ENCODE data around the gene DNAI2. TPM values are rescaled to one million over a fixed set of nuclear protein-coding genes. Genes with fewer than 3 reads are reported as not detected.

The DNAI2 gene
- total RNA-seq, 1 donor, result not detected

DNA sequence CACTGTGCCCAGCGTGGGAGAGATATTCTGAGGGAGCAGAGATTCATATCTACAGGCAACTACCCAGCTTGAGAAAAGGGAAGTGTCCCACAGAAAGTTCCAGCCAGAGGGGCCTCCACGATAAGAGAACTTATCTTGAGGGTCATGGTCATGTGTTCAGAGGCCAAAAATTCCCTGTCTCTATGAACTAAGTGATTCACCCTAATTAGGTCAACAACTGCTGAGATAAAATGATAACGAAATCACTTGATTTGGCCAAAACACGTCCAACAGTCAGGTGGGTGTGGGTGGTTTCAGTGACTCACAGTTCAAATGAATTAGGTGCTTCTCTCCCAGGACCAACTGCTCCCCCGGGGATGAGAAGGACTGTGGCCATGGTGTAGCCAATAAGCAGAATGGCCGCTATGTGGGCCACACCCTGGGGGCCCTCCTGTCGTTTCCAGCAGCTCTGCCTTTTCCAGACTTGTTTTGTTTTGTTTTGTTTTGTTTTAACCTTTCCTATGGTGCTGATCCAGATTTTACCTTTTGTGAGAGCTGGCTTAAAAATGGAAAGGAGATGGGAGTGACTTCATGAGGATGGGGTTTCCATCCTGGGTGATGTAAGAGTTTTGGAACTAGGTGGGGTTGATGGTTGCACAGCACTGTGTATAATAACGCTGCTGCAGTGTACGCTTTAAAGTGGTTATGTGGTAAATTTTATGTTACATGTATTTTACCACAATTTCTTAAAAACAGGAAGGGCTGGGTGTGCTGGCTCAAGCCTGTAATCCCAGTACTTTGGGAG lies 8.7 kb downstream of the DNAI2 start:
- Histone ChIP-seq H3K36me3 (ENCODE audit: insufficient read depth, low read length) (no peaks in the 10 kb centered on the region), H3K79me2 (ENCODE audit: insufficient read depth, low read length) (no peaks in the 10 kb centered on the region), H3K4me2 (ENCODE audit: insufficient read depth, low read length) (no peak overlapping the region), H2AFZ (ENCODE audit: low read length) (no peak overlapping the region), H3K4me1 (ENCODE audit: insufficient read depth, low read length) (no peaks in the 10 kb centered on the region), H3K4me3 (ENCODE audit: insufficient read depth, low read length) (no peak overlapping the region), H4K20me1 (ENCODE audit: insufficient read depth, low read length) (no peaks in the 10 kb centered on the region), H3K27ac (ENCODE audit: low read depth, low read length) (no peak overlapping the region), H3K27me3 (ENCODE audit: insufficient read depth, low read length) (no peaks in the 10 kb centered on the region), H3K9me3 (ENCODE audit: low read depth, low read length) (no peaks in the 10 kb centered on the region)
- peak; percentile 83 for DNase-seq (ENCODE audit: insufficient read length, low spot score, missing footprints)
- TF ChIP-seq CTCF (IDR thresholded peaks at IDR 0.05; ENCODE audit: extremely low read depth, low read depth, low read length), result no peak

DNA sequence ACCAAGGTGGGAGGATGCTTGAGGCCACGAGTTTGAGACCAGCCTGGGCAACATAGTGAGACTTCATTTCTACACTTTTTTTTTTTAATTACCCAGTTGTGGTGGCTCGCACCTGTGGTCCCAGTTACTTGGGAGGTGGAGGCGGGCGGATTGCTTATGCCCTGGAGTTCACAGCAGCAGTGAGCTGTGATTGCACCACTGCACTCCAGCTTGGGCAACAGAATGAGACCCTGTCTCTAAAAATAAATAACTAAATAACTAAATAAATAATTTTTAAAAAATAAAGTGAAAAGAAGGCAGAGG lies 9.3 kb downstream of the DNAI2 start:
- Histone ChIP-seq H3K27me3 (ENCODE audit: insufficient read depth, low read length) (no peaks in the 10 kb centered on the region), H3K36me3 (ENCODE audit: insufficient read depth, low read length) (no peaks in the 10 kb centered on the region), H3K27ac (ENCODE audit: low read depth, low read length) (no peak overlapping the region), H4K20me1 (ENCODE audit: insufficient read depth, low read length) (no peaks in the 10 kb centered on the region), H3K4me1 (ENCODE audit: insufficient read depth, low read length) (no peaks in the 10 kb centered on the region), H3K4me3 (ENCODE audit: insufficient read depth, low read length) (no peak overlapping the region), H3K4me2 (ENCODE audit: insufficient read depth, low read length) (no peak overlapping the region), H2AFZ (ENCODE audit: low read length) (no peak overlapping the region), H3K79me2 (ENCODE audit: insufficient read depth, low read length) (no peaks in the 10 kb centered on the region), H3K9me3 (ENCODE audit: low read depth, low read length) (no peaks in the 10 kb centered on the region)
- no peak for TF ChIP-seq CTCF (IDR thresholded peaks at IDR 0.05; ENCODE audit: extremely low read depth, low read depth, low read length)
- no peak for DNase-seq (ENCODE audit: insufficient read length, low spot score, missing footprints)

GRCh38 chr17:74287031-74287602 lies 13.1 kb downstream of the DNAI2 start:
- no peak for TF ChIP-seq CTCF (IDR thresholded peaks at IDR 0.05; ENCODE audit: extremely low read depth, low read depth, low read length)
- Histone ChIP-seq H3K9me3 (ENCODE audit: low read depth, low read length) (no peaks in the 10 kb centered on the region), H3K27ac (ENCODE audit: low read depth, low read length) (no peak overlapping the region), H3K4me2 (ENCODE audit: insufficient read depth, low read length) (no peak overlapping the region), H3K27me3 (ENCODE audit: insufficient read depth, low read length) (no peaks in the 10 kb centered on the region), H3K79me2 (ENCODE audit: insufficient read depth, low read length) (no peaks in the 10 kb centered on the region), H3K4me1 (ENCODE audit: insufficient read depth, low read length) (no peaks in the 10 kb centered on the region), H3K4me3 (ENCODE audit: insufficient read depth, low read length) (no peak overlapping the region), H2AFZ (ENCODE audit: low read length) (no peak overlapping the region), H4K20me1 (ENCODE audit: insufficient read depth, low read length) (no peaks in the 10 kb centered on the region), H3K36me3 (ENCODE audit: insufficient read depth, low read length) (no peaks in the 10 kb centered on the region)
- no peak for DNase-seq (ENCODE audit: insufficient read length, low spot score, missing footprints)

GRCh38 chr17:74288785-74289184 lies 14.8 kb downstream of the DNAI2 start:
- no peak for TF ChIP-seq CTCF (IDR thresholded peaks at IDR 0.05; ENCODE audit: extremely low read depth, low read depth, low read length)
- no peak overlapping the region for H2AFZ ChIP-seq (ENCODE audit: low read length)

More at GRCh38 chr17:74288785-74289184, 14.8 kb downstream of the DNAI2 start:
- Histone ChIP-seq H4K20me1 (ENCODE audit: insufficient read depth, low read length) (no peaks in the 10 kb centered on the region), H3K4me2 (ENCODE audit: insufficient read depth, low read length) (no peak overlapping the region), H3K9me3 (ENCODE audit: low read depth, low read length) (no peaks in the 10 kb centered on the region), H3K27ac (ENCODE audit: low read depth, low read length) (no peak overlapping the region), H3K4me3 (ENCODE audit: insufficient read depth, low read length) (no peak overlapping the region), H3K36me3 (ENCODE audit: insufficient read depth, low read length) (no peaks in the 10 kb centered on the region), H3K4me1 (ENCODE audit: insufficient read depth, low read length) (no peaks in the 10 kb centered on the region), H3K79me2 (ENCODE audit: insufficient read depth, low read length) (no peaks in the 10 kb centered on the region), H3K27me3 (ENCODE audit: insufficient read depth, low read length) (no peaks in the 10 kb centered on the region)
- no peak for DNase-seq (ENCODE audit: insufficient read length, low spot score, missing footprints)
